HFFc6 (cell line): Measurements from ENCODE around the gene GLIS2. TPM values are rescaled to one million over a fixed set of nuclear protein-coding genes. Genes with fewer than 3 reads are reported as not detected.

Experiments used
- DNase-seq: peaks from one replicate; pipeline ENCODE4 v3.0.0-alpha.2; 2018
- H3K27ac Mint-ChIP-seq: 2 replicates; pipeline ENCODE4 v1.8.0; 2020; ENCODE audit warnings: mild to moderate bottlenecking, mixed read lengths
- H3K27me3 Mint-ChIP-seq: 2 replicates; pipeline ENCODE4 v1.8.0; 2021; ENCODE audit warnings: mild to moderate bottlenecking, moderate library complexity, mixed read lengths; ENCODE audit not compliant: insufficient read depth
- H3K36me3 Mint-ChIP-seq: 2 replicates; pipeline ENCODE4 v1.8.0; 2021; ENCODE audit warnings: low read depth, mixed read lengths
- H3K4me1 Mint-ChIP-seq: 2 replicates; pipeline ENCODE4 v1.8.0; 2020; ENCODE audit warnings: low read depth, mixed read lengths
- H3K4me3 Mint-ChIP-seq: 2 replicates; pipeline ENCODE4 v1.8.0; 2020; ENCODE audit warnings: mild to moderate bottlenecking, moderate library complexity, mixed read lengths
- H3K9me3 Mint-ChIP-seq: 2 replicates; pipeline ENCODE4 v1.8.0; 2020; ENCODE audit warnings: mild to moderate bottlenecking, mixed read lengths
- CTCF ChIP-seq: fragments of 200-600 bp; sonication (generic); IDR thresholded peaks from 2 replicates; pipeline ENCODE4 v1.5.0; 2021; ENCODE audit warnings: antibody characterized with exemption, mild to moderate bottlenecking
- total RNA-seq, 6 experiments: library from RNA; stranded (reverse); fragmentation: NEBNext Ultra II Directional; extraction: Animal tissue kit (Norgen Biotek cat#: 25700); gene quantifications; 2 replicates in 1 of 6; 3 replicates in 5 of 6; pipeline ENCODE4 v1.2.3, GENCODE V29; 2021

GLIS2 gene
- total RNA-seq, 6 experiments from 2014 or later, result 21.9 to 26.0 (median 23.5) TPM

GRCh38 chr16:4334724-4335495 lies 19.0 kb downstream of the GLIS2 start:
- no peak overlapping the region for H3K27ac Mint-ChIP-seq
- H3K4me1 Mint-ChIP-seq, result peaks cover 1% of the 10 kb centered on the region
- H3K9me3 Mint-ChIP-seq, result no peaks in the 10 kb centered on the region
- H3K4me3 Mint-ChIP-seq, result no peak overlapping the region
- TF ChIP-seq CTCF, result no peak
- peaks cover 5% of the 10 kb centered on the region; the same call in 1 of the 2 replicates for H3K36me3 Mint-ChIP-seq
- peaks cover 4% of the 10 kb centered on the region; the same call in 1 of the 2 replicates for H3K27me3 Mint-ChIP-seq
- no peak for DNase-seq

GRCh38 chr16:4336701-4337539 lies 21.1 kb downstream of the GLIS2 start:
- Mint-ChIP-seq H3K27ac (no peak overlapping the region), H3K9me3 (no peaks in the 10 kb centered on the region), H3K4me3 (no peak overlapping the region), H3K27me3 (peaks cover 12% of the 10 kb centered on the region), H3K4me1 (no peaks in the 10 kb centered on the region), H3K36me3 (peaks cover 5% of the 10 kb centered on the region; the same call in 1 of the 2 replicates)
- no peak for TF ChIP-seq CTCF
- no peak for DNase-seq

- Mint-ChIP-seq H3K27ac (no peak overlapping the region), H3K4me1 (no peaks in the 10 kb centered on the region), H3K4me3 (no peak overlapping the region), H3K9me3 (no peaks in the 10 kb centered on the region), H3K27me3 (peaks cover 12% of the 10 kb centered on the region), H3K36me3 (peaks cover 5% of the 10 kb centered on the region; the same call in 1 of the 2 replicates)
- no peak for DNase-seq
- no peak for TF ChIP-seq CTCF
Measured at GRCh38 chr16:4337540-4338088, 21.7 kb downstream of the GLIS2 start.

GRCh38 chr16:4338125-4338582 lies 22.3 kb downstream of the GLIS2 start:
- no peak for DNase-seq
- Mint-ChIP-seq H3K9me3 (no peaks in the 10 kb centered on the region), H3K4me1 (no peaks in the 10 kb centered on the region), H3K36me3 (peaks cover 5% of the 10 kb centered on the region; the same call in 1 of the 2 replicates), H3K27me3 (peaks cover 12% of the 10 kb centered on the region), H3K27ac (no peak overlapping the region), H3K4me3 (no peak overlapping the region)
- peak; percentile 48 for TF ChIP-seq CTCF

- DNase-seq, result no peak
- H3K36me3 Mint-ChIP-seq, result peaks cover 5% of the 10 kb centered on the region; the same call in 1 of the 2 replicates
- H3K27ac Mint-ChIP-seq, result no peak overlapping the region
- peaks cover 12% of the 10 kb centered on the region for H3K27me3 Mint-ChIP-seq
- H3K4me1 Mint-ChIP-seq, result no peaks in the 10 kb centered on the region
- H3K4me3 Mint-ChIP-seq, result no peak overlapping the region
- H3K9me3 Mint-ChIP-seq, result no peaks in the 10 kb centered on the region
- no peak for TF ChIP-seq CTCF
Measured at GRCh38 chr16:4338712-4339299, 22.9 kb downstream of the GLIS2 start.
